ENCODE data around the gene TAOK1.

TAOK1 gene

DNA sequence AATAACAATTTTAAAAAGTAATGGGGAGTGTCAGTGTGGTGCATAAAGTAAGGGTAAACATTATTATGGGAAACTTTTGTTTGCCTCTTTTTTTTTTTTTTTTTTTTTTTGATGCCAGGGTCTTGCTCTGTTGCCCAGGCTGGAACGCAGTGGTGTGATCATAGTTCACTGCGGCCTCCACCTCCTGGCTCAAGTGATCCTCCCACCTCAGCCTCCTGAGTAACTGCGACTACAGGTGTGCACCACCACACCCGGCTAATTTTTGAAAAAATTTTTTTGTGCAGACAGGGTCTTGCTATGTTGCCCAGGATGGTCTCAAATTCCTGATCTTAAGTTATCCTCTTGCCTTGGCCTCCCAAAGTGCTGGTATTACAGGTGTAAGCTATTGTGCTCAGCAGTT, 10.7 kb downstream of the TAOK1 start:
- Histone ChIP-seq H3K27me3 (ENCODE audit: insufficient read depth, low read length) (no peaks in the 10 kb centered on the region), H3K4me1 (ENCODE audit: control insufficient read depth, insufficient read depth, low read length, unreplicated experiment) (no peaks in the 10 kb centered on the region), H3K4me3 (ENCODE audit: low read depth, low read length) (no peak overlapping the region), H3K79me2 (ENCODE audit: control insufficient read depth, insufficient read depth, low read length, unreplicated experiment) (peaks cover 87% of the 10 kb centered on the region), H2AFZ (ENCODE audit: low read length, unreplicated experiment) (no peak overlapping the region), H3K27ac (ENCODE audit: low read depth, low read length) (no peak overlapping the region), H3K36me3 (ENCODE audit: insufficient read depth, low read length) (peaks cover 9% of the 10 kb centered on the region; the same call in 1 of the 2 replicates)

- Histone ChIP-seq H3K4me1 (ENCODE audit: control insufficient read depth, insufficient read depth, low read length, unreplicated experiment) (no peaks in the 10 kb centered on the region), H3K79me2 (ENCODE audit: control insufficient read depth, insufficient read depth, low read length, unreplicated experiment) (peaks cover 87% of the 10 kb centered on the region), H3K27me3 (ENCODE audit: insufficient read depth, low read length) (no peaks in the 10 kb centered on the region), H2AFZ (ENCODE audit: low read length, unreplicated experiment) (no peak overlapping the region), H3K36me3 (ENCODE audit: insufficient read depth, low read length) (peaks cover 9% of the 10 kb centered on the region; the same call in 1 of the 2 replicates), H3K4me3 (ENCODE audit: low read depth, low read length) (no peak overlapping the region), H3K27ac (ENCODE audit: low read depth, low read length) (no peak overlapping the region)
Observed at GRCh38 chr17:29401258-29401657, 11.1 kb downstream of the TAOK1 start.

DNA sequence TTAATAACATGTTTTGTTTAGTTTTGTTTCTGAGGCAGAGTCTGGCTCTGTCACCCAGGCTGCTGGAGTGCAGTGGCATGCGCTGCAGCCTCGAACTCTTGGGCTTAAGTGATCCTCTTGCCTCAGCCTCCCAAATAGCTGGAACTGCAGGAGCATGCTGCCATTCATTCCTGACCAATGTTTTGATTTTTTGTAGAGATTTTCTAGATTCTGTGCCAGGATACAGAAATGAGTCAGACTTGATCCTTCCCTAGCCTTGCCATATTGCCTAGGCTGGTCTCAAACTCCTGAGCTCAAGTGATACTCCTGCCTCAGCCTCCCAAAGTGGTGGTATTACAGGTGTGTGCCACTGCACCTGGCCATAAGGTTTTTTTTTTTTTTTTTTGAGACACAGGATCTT, 17.7 kb downstream of the TAOK1 start:
- H3K36me3 ChIP-seq (ENCODE audit: insufficient read depth, low read length), result no peaks in the 10 kb centered on the region; the same call in 1 of the 2 replicates
- no peaks in the 10 kb centered on the region for H3K27me3 ChIP-seq (ENCODE audit: insufficient read depth, low read length)
- H2AFZ ChIP-seq (ENCODE audit: low read length, unreplicated experiment), result no peak overlapping the region
- peaks cover 88% of the 10 kb centered on the region for H3K79me2 ChIP-seq (ENCODE audit: control insufficient read depth, insufficient read depth, low read length, unreplicated experiment)
- no peak overlapping the region for H3K4me3 ChIP-seq (ENCODE audit: low read depth, low read length)
- peaks cover 10% of the 10 kb centered on the region for H3K4me1 ChIP-seq (ENCODE audit: control insufficient read depth, insufficient read depth, low read length, unreplicated experiment)
- no peak overlapping the region for H3K27ac ChIP-seq (ENCODE audit: low read depth, low read length)

- no peak overlapping the region for H3K27ac ChIP-seq (ENCODE audit: low read depth, low read length)
- no peaks in the 10 kb centered on the region; the same call in 1 of the 2 replicates for H3K36me3 ChIP-seq (ENCODE audit: insufficient read depth, low read length)
- H2AFZ ChIP-seq (ENCODE audit: low read length, unreplicated experiment), result no peak overlapping the region
- peaks cover 89% of the 10 kb centered on the region for H3K79me2 ChIP-seq (ENCODE audit: control insufficient read depth, insufficient read depth, low read length, unreplicated experiment)
- H3K4me1 ChIP-seq (ENCODE audit: control insufficient read depth, insufficient read depth, low read length, unreplicated experiment), result peaks cover 18% of the 10 kb centered on the region
- no peaks in the 10 kb centered on the region for H3K27me3 ChIP-seq (ENCODE audit: insufficient read depth, low read length)
- H3K4me3 ChIP-seq (ENCODE audit: low read depth, low read length), result no peak overlapping the region
Observed at GRCh38 chr17:29409963-29410362, 19.8 kb downstream of the TAOK1 start.

DNA sequence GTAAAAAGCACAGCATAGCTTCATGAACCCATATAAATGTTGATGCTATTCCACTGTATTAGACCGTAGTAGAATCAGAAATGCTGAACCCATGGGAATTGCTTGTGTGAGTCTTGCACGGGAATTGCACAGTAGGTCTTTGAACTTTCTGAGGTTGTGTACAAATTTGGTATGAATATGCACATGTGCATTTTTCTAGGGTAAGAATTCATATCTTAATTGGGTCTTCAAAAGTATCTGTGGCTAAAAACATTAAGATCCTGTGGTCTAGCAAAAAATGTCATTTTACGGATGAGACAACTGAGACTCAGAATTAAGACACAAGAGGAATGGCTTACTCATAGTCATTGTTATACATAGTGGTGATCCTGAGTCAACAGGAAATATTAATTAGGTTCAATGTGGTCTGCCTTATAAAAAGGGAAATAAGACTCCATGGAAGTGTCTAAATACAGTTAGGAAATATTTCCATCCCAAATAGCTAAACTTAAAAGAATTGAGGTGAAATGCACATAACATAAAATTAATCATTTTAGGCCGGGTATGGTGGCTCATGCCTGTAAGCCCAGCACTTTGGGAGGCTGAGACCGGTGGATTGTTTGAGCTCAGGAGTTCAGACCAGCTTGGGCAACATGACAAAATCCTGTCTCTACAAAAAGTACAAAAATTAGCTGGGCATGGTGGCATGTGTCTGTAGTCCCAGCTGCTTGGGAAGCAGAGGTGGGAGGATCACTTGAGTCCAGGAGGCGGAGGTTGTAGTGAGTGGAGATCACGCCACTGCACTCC, 22.8 kb downstream of the TAOK1 start:
- Histone ChIP-seq H3K27ac (ENCODE audit: low read depth, low read length) (peak overlapping the region; percentile 74), H3K79me2 (ENCODE audit: control insufficient read depth, insufficient read depth, low read length, unreplicated experiment) (peaks cover 91% of the 10 kb centered on the region), H3K36me3 (ENCODE audit: insufficient read depth, low read length) (no peaks in the 10 kb centered on the region), H3K4me1 (ENCODE audit: control insufficient read depth, insufficient read depth, low read length, unreplicated experiment) (peaks cover 18% of the 10 kb centered on the region), H3K27me3 (ENCODE audit: insufficient read depth, low read length) (no peaks in the 10 kb centered on the region), H3K4me3 (ENCODE audit: low read depth, low read length) (peak overlapping the region; percentile 27; the same call in 1 of the 2 replicates), H2AFZ (ENCODE audit: low read length, unreplicated experiment) (no peak overlapping the region)

DNA sequence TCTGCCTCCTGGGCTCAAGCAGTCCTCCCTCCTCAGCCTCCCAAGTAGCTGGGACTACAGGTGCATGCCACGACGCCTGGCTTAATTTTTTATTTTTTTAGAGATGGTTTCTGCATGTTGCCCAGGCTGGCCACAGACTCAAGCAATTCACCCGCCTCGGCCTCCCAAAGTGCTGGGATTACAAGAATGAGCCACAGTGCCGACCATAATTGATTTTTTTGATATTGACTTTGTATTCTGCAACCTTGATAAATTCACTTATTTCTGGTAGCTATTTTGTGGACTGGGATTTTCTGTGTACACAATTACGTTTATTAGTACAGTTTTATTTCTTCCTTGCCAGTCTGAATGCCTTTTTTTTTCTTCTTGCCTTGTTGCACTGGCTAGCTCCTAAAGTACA, 30.0 kb downstream of the TAOK1 start:
- Histone ChIP-seq H3K4me1 (ENCODE audit: control insufficient read depth, insufficient read depth, low read length, unreplicated experiment) (no peaks in the 10 kb centered on the region), H3K27ac (ENCODE audit: low read depth, low read length) (no peak overlapping the region), H2AFZ (ENCODE audit: low read length, unreplicated experiment) (no peak overlapping the region), H3K4me3 (ENCODE audit: low read depth, low read length) (no peak overlapping the region), H3K27me3 (ENCODE audit: insufficient read depth, low read length) (no peaks in the 10 kb centered on the region), H3K36me3 (ENCODE audit: insufficient read depth, low read length) (no peaks in the 10 kb centered on the region), H3K79me2 (ENCODE audit: control insufficient read depth, insufficient read depth, low read length, unreplicated experiment) (peaks cover 82% of the 10 kb centered on the region)

- H3K36me3 ChIP-seq (ENCODE audit: insufficient read depth, low read length), result no peaks in the 10 kb centered on the region
- H3K27me3 ChIP-seq (ENCODE audit: insufficient read depth, low read length), result no peaks in the 10 kb centered on the region
- H3K4me1 ChIP-seq (ENCODE audit: control insufficient read depth, insufficient read depth, low read length, unreplicated experiment), result no peaks in the 10 kb centered on the region
- no peak overlapping the region for H3K4me3 ChIP-seq (ENCODE audit: low read depth, low read length)
- H3K79me2 ChIP-seq (ENCODE audit: control insufficient read depth, insufficient read depth, low read length, unreplicated experiment), result peaks cover 73% of the 10 kb centered on the region
- H3K27ac ChIP-seq (ENCODE audit: low read depth, low read length), result no peak overlapping the region
- H2AFZ ChIP-seq (ENCODE audit: low read length, unreplicated experiment), result no peak overlapping the region
Observed at GRCh38 chr17:29430275-29430674, 40.1 kb downstream of the TAOK1 start.

DNA sequence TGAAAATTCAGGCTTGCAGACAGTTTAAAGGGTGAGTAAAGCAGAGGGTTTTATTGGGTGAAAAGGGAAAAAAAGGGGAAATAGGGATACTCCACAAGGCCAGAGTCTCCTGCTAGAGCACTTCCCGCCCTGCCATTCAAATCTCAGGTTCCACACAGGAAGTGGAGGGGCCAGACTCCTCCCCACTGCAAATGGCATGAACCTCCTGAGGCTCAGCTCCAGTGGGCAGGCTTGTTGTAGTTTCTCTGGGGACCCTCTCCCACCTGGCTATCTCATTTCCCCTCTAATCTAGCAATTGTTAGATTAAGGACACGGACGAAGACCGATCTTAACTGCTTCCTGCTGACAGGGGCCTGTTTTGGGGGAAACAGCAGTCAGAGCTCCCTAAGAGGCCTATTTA, 43.4 kb downstream of the TAOK1 start:
- peaks cover 75% of the 10 kb centered on the region for H3K79me2 ChIP-seq (ENCODE audit: control insufficient read depth, insufficient read depth, low read length, unreplicated experiment)
- no peak overlapping the region for H2AFZ ChIP-seq (ENCODE audit: low read length, unreplicated experiment)
- H3K4me3 ChIP-seq (ENCODE audit: low read depth, low read length), result no peak overlapping the region
- no peaks in the 10 kb centered on the region for H3K36me3 ChIP-seq (ENCODE audit: insufficient read depth, low read length)
- no peak overlapping the region for H3K27ac ChIP-seq (ENCODE audit: low read depth, low read length)
- no peaks in the 10 kb centered on the region for H3K27me3 ChIP-seq (ENCODE audit: insufficient read depth, low read length)
- H3K4me1 ChIP-seq (ENCODE audit: control insufficient read depth, insufficient read depth, low read length, unreplicated experiment), result no peaks in the 10 kb centered on the region

DNA sequence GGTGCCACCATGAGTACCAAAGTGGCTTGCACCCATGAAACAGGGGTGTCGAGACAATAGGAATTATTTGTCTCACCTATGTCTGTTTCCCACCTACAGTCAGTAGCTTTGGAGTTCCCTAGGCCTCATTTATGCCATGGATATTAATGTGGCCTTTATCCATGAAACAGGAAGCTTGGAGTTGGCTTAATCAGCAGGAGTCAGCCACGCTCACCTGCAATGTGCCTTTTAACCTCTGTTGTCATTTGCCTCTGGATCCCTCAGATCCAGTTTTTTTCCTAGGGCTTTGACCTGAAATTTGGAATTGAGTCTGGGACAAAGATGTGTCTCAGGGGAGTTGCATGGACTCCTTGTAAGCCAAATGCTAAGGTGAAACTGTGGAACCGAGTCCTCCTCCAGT, 44.4 kb downstream of the TAOK1 start:
- Histone ChIP-seq H3K4me1 (ENCODE audit: control insufficient read depth, insufficient read depth, low read length, unreplicated experiment) (no peaks in the 10 kb centered on the region), H3K27me3 (ENCODE audit: insufficient read depth, low read length) (no peaks in the 10 kb centered on the region), H3K27ac (ENCODE audit: low read depth, low read length) (no peak overlapping the region), H3K36me3 (ENCODE audit: insufficient read depth, low read length) (no peaks in the 10 kb centered on the region), H2AFZ (ENCODE audit: low read length, unreplicated experiment) (no peak overlapping the region), H3K4me3 (ENCODE audit: low read depth, low read length) (no peak overlapping the region), H3K79me2 (ENCODE audit: control insufficient read depth, insufficient read depth, low read length, unreplicated experiment) (peaks cover 69% of the 10 kb centered on the region)

DNA sequence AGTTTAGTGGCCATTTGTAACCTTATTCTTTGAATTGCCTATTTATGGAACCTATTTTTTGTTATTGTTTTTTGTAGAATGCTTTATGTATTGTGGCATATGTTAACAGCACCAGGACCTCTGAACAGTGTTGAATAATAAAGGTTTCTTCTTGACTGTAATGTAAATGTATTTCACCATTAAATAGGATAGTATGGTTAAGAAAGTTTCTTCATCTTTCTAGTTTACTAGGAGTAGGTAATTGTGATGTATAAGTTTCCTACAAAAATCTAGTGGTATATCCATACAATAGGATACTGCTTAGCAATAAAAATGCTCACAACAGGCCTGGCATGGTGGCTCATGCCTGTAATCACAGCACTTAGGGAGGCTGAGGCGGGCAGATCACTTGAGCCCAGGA, 52.3 kb downstream of the TAOK1 start:
- H3K27ac ChIP-seq (ENCODE audit: low read depth, low read length), result no peak overlapping the region
- H3K27me3 ChIP-seq (ENCODE audit: insufficient read depth, low read length), result no peaks in the 10 kb centered on the region
- H2AFZ ChIP-seq (ENCODE audit: low read length, unreplicated experiment), result no peak overlapping the region
- H3K36me3 ChIP-seq (ENCODE audit: insufficient read depth, low read length), result no peaks in the 10 kb centered on the region
- H3K4me1 ChIP-seq (ENCODE audit: control insufficient read depth, insufficient read depth, low read length, unreplicated experiment), result peaks cover 20% of the 10 kb centered on the region
- H3K79me2 ChIP-seq (ENCODE audit: control insufficient read depth, insufficient read depth, low read length, unreplicated experiment), result peaks cover 66% of the 10 kb centered on the region
- no peak overlapping the region for H3K4me3 ChIP-seq (ENCODE audit: low read depth, low read length)

GRCh38 chr17:29443041-29443739, 53.0 kb downstream of the TAOK1 start:
- Histone ChIP-seq H3K79me2 (ENCODE audit: control insufficient read depth, insufficient read depth, low read length, unreplicated experiment) (peaks cover 67% of the 10 kb centered on the region), H3K27ac (ENCODE audit: low read depth, low read length) (no peak overlapping the region), H3K4me1 (ENCODE audit: control insufficient read depth, insufficient read depth, low read length, unreplicated experiment) (peaks cover 20% of the 10 kb centered on the region), H2AFZ (ENCODE audit: low read length, unreplicated experiment) (no peak overlapping the region), H3K27me3 (ENCODE audit: insufficient read depth, low read length) (no peaks in the 10 kb centered on the region), H3K4me3 (ENCODE audit: low read depth, low read length) (no peak overlapping the region), H3K36me3 (ENCODE audit: insufficient read depth, low read length) (no peaks in the 10 kb centered on the region)
